CD14-positive monocyte (primary cell): ENCODE measurements around the gene STK11. TPM values are rescaled to one million over a fixed set of nuclear protein-coding genes. Genes with fewer than 3 reads are reported as not detected.

ENCODE experiments used
- DNase-seq, 3 donors: peaks; one replicate each; pipeline ENCODE4 v3.0.0-alpha.2; 2011 to 2022
- H2AFZ ChIP-seq: 2 replicates; pipeline ENCODE4 v1.6.0; 2012; ENCODE audit warnings: mild to moderate bottlenecking, low read depth, low read length, inconsistent platforms; ENCODE audit not compliant: insufficient read depth, poor library complexity, severe bottlenecking
- H3K27ac ChIP-seq, 2 donors: 1 replicate in 1 of 2; 2 replicates in 1 of 2; pipeline ENCODE4 v1.5.1; 2012 to 2013; ENCODE audit warnings: low read length in 2 of 2, control low read depth in 1 of 2, inconsistent platforms in 1 of 2, low read depth in 1 of 2, mild to moderate bottlenecking in 1 of 2
- H3K27me3 ChIP-seq, 2 donors: one replicate each; pipeline versions ENCODE4 v1.6.0 to v1.6.1; 2011 to 2013; ENCODE audit warnings: low read length in 2 of 2; ENCODE audit not compliant: control insufficient read depth in 2 of 2, insufficient read depth in 2 of 2
- H3K36me3 ChIP-seq, 2 donors: replicated peaks in 1 of 2; 1 replicate in 1 of 2; 2 replicates in 1 of 2; pipeline versions ENCODE4 v1.5.1 to v1.6.1; 2012 to 2013; ENCODE audit warnings: low read length in 2 of 2, control low read depth in 1 of 2, inconsistent platforms in 1 of 2, mild to moderate bottlenecking in 1 of 2; ENCODE audit not compliant: insufficient read depth in 2 of 2, control insufficient read depth in 1 of 2
- H3K4me1 ChIP-seq, 2 donors: 1 replicate in 1 of 2; 2 replicates in 1 of 2; pipeline versions ENCODE4 v1.5.1 to v1.6.1; 2012 to 2013; ENCODE audit warnings: low read length in 2 of 2, control low read depth in 1 of 2, inconsistent platforms in 1 of 2, mild to moderate bottlenecking in 1 of 2, moderate library complexity in 1 of 2; ENCODE audit not compliant: insufficient read depth in 2 of 2, control insufficient read depth in 1 of 2
- H3K4me2 ChIP-seq: replicated peaks from 2 replicates; pipeline ENCODE3; 2012; ENCODE audit warnings: low read length, moderate library complexity, mild to moderate bottlenecking; ENCODE audit not compliant: poor library complexity, severe bottlenecking; ENCODE audit errors: extremely low read depth
- H3K4me3 ChIP-seq, 3 experiments: fragments of 200-600 bp in 1 of 3; sonication (generic) in 1 of 3; replicated peaks in 1 of 3; 1 replicate in 2 of 3; 2 replicates in 1 of 3; pipeline ENCODE4 v1.5.1; 2011 to 2013; ENCODE audit warnings: low read length in 3 of 3, mild to moderate bottlenecking in 3 of 3, control low read depth in 2 of 3, low read depth in 2 of 3, inconsistent platforms in 1 of 3, moderate library complexity in 1 of 3
- H3K79me2 ChIP-seq: 2 replicates; pipeline ENCODE4 v1.6.0; 2012; ENCODE audit warnings: mild to moderate bottlenecking, control low read depth, inconsistent platforms, low read length, moderate library complexity; ENCODE audit not compliant: insufficient read depth
- H3K9ac ChIP-seq: 2 replicates; pipeline ENCODE4 v1.6.0; 2017; ENCODE audit warnings: low read length, mild to moderate bottlenecking; ENCODE audit not compliant: insufficient read depth, poor library complexity, severe bottlenecking
- H3K9me3 ChIP-seq, 2 donors: replicated peaks in 1 of 2; 1 replicate in 1 of 2; 2 replicates in 1 of 2; pipeline versions ENCODE4 v1.5.1 to v1.6.1; 2012 to 2013; ENCODE audit warnings: low read length in 2 of 2, control low read depth in 1 of 2; ENCODE audit not compliant: control insufficient read depth in 1 of 2, insufficient read depth in 1 of 2
- H4K20me1 ChIP-seq: 2 replicates; pipeline ENCODE4 v1.6.0; 2012; ENCODE audit warnings: mild to moderate bottlenecking, low read length, control low read depth, moderate library complexity; ENCODE audit not compliant: insufficient read depth
- H3K27ac Mint-ChIP-seq, 7 donors: one replicate each; pipeline ENCODE4 v1.8.0; 2020; ENCODE audit warnings: mild to moderate bottlenecking in 7 of 7, mixed read lengths in 7 of 7, moderate library complexity in 6 of 7, inconsistent platforms in 2 of 7
- H3K27me3 Mint-ChIP-seq, 3 donors: one replicate each; pipeline ENCODE4 v1.8.0; 2021 to 2022; ENCODE audit warnings: low read depth in 3 of 3, mild to moderate bottlenecking in 3 of 3, mixed read lengths in 3 of 3, moderate library complexity in 3 of 3, inconsistent platforms in 1 of 3
- H3K36me3 Mint-ChIP-seq, 2 donors: one replicate each; pipeline ENCODE4 v1.8.0; 2020; ENCODE audit warnings: mixed read lengths in 2 of 2, inconsistent platforms in 1 of 2, mild to moderate bottlenecking in 1 of 2
- H3K4me1 Mint-ChIP-seq: one replicate; pipeline ENCODE4 v1.8.0; 2020; ENCODE audit warnings: mild to moderate bottlenecking, mixed read lengths
- H3K4me3 Mint-ChIP-seq, 2 donors: one replicate each; pipeline ENCODE4 v1.8.0; 2020; ENCODE audit warnings: mild to moderate bottlenecking in 2 of 2, mixed read lengths in 2 of 2, moderate library complexity in 1 of 2
- H3K9me3 Mint-ChIP-seq, 7 donors: one replicate each; pipeline ENCODE4 v1.8.0; 2020 to 2022; ENCODE audit warnings: mixed read lengths in 7 of 7, mild to moderate bottlenecking in 6 of 7, moderate library complexity in 6 of 7, inconsistent platforms in 2 of 7
- WGBS: methylation state at CpG from one replicate; pipeline ENCODE4 v1.1.5; 2013; ENCODE audit warnings: missing lambda C conversion rate; ENCODE audit not compliant: insufficient coverage; 5-methylcytosine and 5-hydroxymethylcytosine counted together
- intact Hi-C, 2 donors: fragments of 100-400 bp; cut with micrococcal nuclease; formaldehyde crosslinking; loops; one replicate each; pipeline versions ENCODE4 v1.15.0 to v1.15.1; 2023
- polyA plus RNA-seq, 3 donors: library from polyadenylated mRNA; depleted of rRNA in 1 of 3; unstranded in 2 of 3; stranded (reverse) in 1 of 3; fragments of 300-500 nt in 2 of 3; fragments of >200 nt in 1 of 3; fragmentation: Illumina TruSeq in 2 of 3; gene quantifications; 1 replicate in 2 of 3; 2 replicates in 1 of 3; pipeline ENCODE4 v1.2.3, GENCODE V29; 2012 to 2021
- TF ChIP-seq, protein P1 (sequence below): fragments of 200-600 bp; IDR thresholded peaks from one replicate; pipeline ENCODE4 v1.8.0; 2022; ENCODE audit warnings: antibody characterized with exemption, mild to moderate bottlenecking

STK11 gene
- polyA plus RNA-seq, 3 donors, result 6.2 to 72.1 (median 15.4) TPM

DNA sequence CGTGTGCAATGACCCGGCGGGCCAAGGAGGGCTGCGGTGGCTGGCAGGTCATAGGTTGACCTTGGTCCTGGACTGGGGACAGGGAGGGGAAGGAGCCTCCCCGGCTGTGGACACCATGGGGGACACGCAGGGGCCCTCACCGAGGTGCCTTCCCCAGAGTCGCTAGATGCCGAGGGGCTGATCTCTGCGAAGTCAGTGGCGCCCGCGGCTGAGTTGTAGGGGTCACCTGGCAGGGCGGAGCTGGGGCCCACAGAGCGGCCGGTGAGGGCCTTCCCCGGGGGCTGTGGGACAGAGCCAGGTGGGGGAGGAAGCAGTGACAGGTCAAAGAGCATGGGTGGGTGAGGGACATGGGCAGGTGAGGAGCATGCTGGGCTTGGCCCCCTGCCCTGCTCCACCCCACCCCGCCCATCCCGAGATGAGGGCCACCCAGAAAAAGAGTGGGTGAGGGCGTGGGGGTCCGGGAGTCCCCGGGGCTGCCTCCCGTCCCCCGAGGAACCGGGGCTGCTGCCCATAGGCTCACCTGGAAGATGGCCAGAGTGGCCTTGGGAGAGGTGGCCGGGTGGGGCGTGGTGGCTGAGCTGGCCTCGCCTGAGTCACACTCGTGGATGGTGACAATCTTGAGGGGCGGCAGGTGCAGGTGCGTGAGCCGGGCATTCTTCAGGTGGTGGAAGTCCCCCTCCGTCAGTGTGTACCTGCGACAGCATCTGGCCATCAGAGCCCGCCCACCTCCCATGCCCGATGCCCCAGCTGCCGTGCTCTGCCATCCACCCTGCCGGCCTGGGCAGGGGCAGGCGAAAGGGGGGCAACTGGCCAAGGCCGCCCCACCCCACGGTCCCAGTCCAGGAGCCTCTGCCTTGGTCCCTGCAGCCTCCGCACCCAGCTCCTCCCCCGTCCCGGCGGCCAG, 28.7 kb downstream of the STK11 start:
- Mint-ChIP-seq H3K27ac (no peak overlapping the region), H3K4me1 (peaks cover 17% of the 10 kb centered on the region), H3K36me3 (peaks cover 0 to 8% of the 10 kb centered on the region in 2 donors), H3K4me3 (no peak overlapping the region), H3K27me3 (peaks cover 25 to 44% (median 35%) of the 10 kb centered on the region in 3 donors), H3K9me3 (peaks cover 0 to 12% (median 2%) of the 10 kb centered on the region in 7 donors)
- Histone ChIP-seq H3K9me3 (no peaks in the 10 kb centered on the region), H3K36me3 (no peaks in the 10 kb centered on the region), H3K27ac (no peak overlapping the region), H3K4me1 (peaks cover 9 to 16% of the 10 kb centered on the region in 2 donors), H3K79me2 (no peaks in the 10 kb centered on the region), H3K9ac (no peak overlapping the region), H2AFZ (no peak overlapping the region), H4K20me1 (peaks cover 8% of the 10 kb centered on the region), H3K4me3 (no peak overlapping the region), H3K27me3 (peaks cover 11 to 35% of the 10 kb centered on the region in 2 donors), H3K4me2 (no peak overlapping the region)
- no peak for DNase-seq
- TF ChIP-seq, protein P1, sequence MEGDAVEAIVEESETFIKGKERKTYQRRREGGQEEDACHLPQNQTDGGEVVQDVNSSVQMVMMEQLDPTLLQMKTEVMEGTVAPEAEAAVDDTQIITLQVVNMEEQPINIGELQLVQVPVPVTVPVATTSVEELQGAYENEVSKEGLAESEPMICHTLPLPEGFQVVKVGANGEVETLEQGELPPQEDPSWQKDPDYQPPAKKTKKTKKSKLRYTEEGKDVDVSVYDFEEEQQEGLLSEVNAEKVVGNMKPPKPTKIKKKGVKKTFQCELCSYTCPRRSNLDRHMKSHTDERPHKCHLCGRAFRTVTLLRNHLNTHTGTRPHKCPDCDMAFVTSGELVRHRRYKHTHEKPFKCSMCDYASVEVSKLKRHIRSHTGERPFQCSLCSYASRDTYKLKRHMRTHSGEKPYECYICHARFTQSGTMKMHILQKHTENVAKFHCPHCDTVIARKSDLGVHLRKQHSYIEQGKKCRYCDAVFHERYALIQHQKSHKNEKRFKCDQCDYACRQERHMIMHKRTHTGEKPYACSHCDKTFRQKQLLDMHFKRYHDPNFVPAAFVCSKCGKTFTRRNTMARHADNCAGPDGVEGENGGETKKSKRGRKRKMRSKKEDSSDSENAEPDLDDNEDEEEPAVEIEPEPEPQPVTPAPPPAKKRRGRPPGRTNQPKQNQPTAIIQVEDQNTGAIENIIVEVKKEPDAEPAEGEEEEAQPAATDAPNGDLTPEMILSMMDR, result no peak
- WGBS, result 98% methylated on average over 41 of the region's 45 CpGs
- intact Hi-C loops, result no loop called here

- Mint-ChIP-seq H3K36me3 (peaks cover 0 to 11% of the 10 kb centered on the region in 2 donors), H3K4me3 (no peak overlapping the region), H3K4me1 (peaks cover 20% of the 10 kb centered on the region), H3K27ac (no peak overlapping the region), H3K9me3 (peaks cover 0 to 12% (median 2%) of the 10 kb centered on the region in 7 donors), H3K27me3 (peaks cover 29 to 51% (median 41%) of the 10 kb centered on the region in 3 donors)
- peaks cover 11 to 42% of the 10 kb centered on the region in 2 donors for H3K27me3 ChIP-seq
- no peaks in the 10 kb centered on the region for H3K9me3 ChIP-seq
- H3K36me3 ChIP-seq, result no peaks in the 10 kb centered on the region
- peaks cover 13 to 22% of the 10 kb centered on the region in 2 donors for H3K4me1 ChIP-seq
- H3K4me2 ChIP-seq, result no peak overlapping the region
- TF ChIP-seq, protein P1, result no peak
- H4K20me1 ChIP-seq, result peaks cover 13% of the 10 kb centered on the region
- no peak overlapping the region for H3K9ac ChIP-seq
- intact Hi-C loops, result loop anchor here in 1 of 2 donors (5.0 kb wide), 1 partner anchor 33 kb away; no protein-coding TSS in a partner anchor
- H3K4me3 ChIP-seq, result no peak overlapping the region
- 92% methylated on average over 42 of the region's 43 CpGs for WGBS
- DNase-seq, result no peak
- H2AFZ ChIP-seq, result no peak overlapping the region
- H3K79me2 ChIP-seq, result no peaks in the 10 kb centered on the region
- no peak overlapping the region for H3K27ac ChIP-seq
Measured at GRCh38 chr19:1234955-1235380, 29.4 kb downstream of the STK11 start.
